HG02588 (cell line): ENCODE measurements around the gene AGMO.

ENCODE experiments used
- ATAC-seq: cut with Tn5 transposase; IDR thresholded peaks from one replicate; pipeline ENCODE4 v1.9.1; 2021; ENCODE audit warnings: mild to moderate bottlenecking, moderate library complexity; ENCODE audit not compliant: unreplicated experiment

The AGMO gene

GRCh38 chr7:15159261-15159660 lies 402.6 kb downstream of the AGMO start:
- no peak for ATAC-seq

GRCh38 chr7:15158141-15158810 lies 403.5 kb downstream of the AGMO start:
- ATAC-seq, result no peak
